Lung (tissue), 16 donors: ENCODE data around the gene SFT2D1. TPM values are rescaled to one million over a fixed set of nuclear protein-coding genes. Genes with fewer than 3 reads are reported as not detected.

Source experiments
- ATAC-seq: fragments of 200-7000 bp; cut with Tn5 transposase; one replicate; pipeline ENCODE4 v1.9.1; 2020; ENCODE audit warnings: moderate number of reproducible peaks; ENCODE audit not compliant: insufficient read depth, low FRiP score
- DNase-seq, 3 donors: peaks; one replicate each; pipeline ENCODE4 v3.0.0-alpha.2; 2013 to 2017
- H3K27ac ChIP-seq, 2 donors: one replicate each; pipeline ENCODE4 v1.5.1; 2013; ENCODE audit warnings: mild to moderate bottlenecking in 2 of 2, moderate library complexity in 2 of 2, control low read depth in 1 of 2, inconsistent platforms in 1 of 2, low read depth in 1 of 2, low read length in 1 of 2
- H3K27me3 ChIP-seq, 3 donors: one replicate each; pipeline ENCODE4 v1.5.1; 2013; ENCODE audit warnings: low read length in 2 of 3; ENCODE audit not compliant: control insufficient read depth in 3 of 3, insufficient read depth in 3 of 3
- H3K36me3 ChIP-seq, 4 donors: one replicate each; pipeline ENCODE4 v1.5.1; 2013; ENCODE audit warnings: low read length in 4 of 4, mild to moderate bottlenecking in 1 of 4, moderate library complexity in 1 of 4; ENCODE audit not compliant: control insufficient read depth in 4 of 4, insufficient read depth in 4 of 4
- H3K4me1 ChIP-seq, 5 donors: one replicate each; pipeline ENCODE4 v1.5.1; 2013; ENCODE audit warnings: low read length in 5 of 5, mild to moderate bottlenecking in 2 of 5, moderate library complexity in 1 of 5; ENCODE audit not compliant: control insufficient read depth in 5 of 5, insufficient read depth in 5 of 5
- H3K4me3 ChIP-seq: one replicate; pipeline ENCODE4 v1.5.1; 2013; ENCODE audit warnings: mild to moderate bottlenecking, control low read depth, moderate library complexity
- H3K9ac ChIP-seq, 2 donors: one replicate each; pipeline ENCODE4 v1.5.1; 2013; ENCODE audit warnings: low read length in 2 of 2, control low read depth in 1 of 2; ENCODE audit not compliant: insufficient read depth in 1 of 2
- H3K9me3 ChIP-seq, 4 donors: one replicate each; pipeline ENCODE4 v1.5.1; 2013; ENCODE audit warnings: low read length in 3 of 4, mild to moderate bottlenecking in 1 of 4, moderate library complexity in 1 of 4; ENCODE audit not compliant: control insufficient read depth in 4 of 4, insufficient read depth in 3 of 4
- WGBS, 2 donors: extraction: QIAGEN DNeasy Blood & Tissue Kit; methylation state at CpG; one replicate each; pipeline ENCODE4 v1.1.7; 2013; 5-methylcytosine and 5-hydroxymethylcytosine counted together
- long read RNA-seq, 5 donors: transcript quantifications; one replicate each; lab custom pipeline, GENCODE V29; 2026
- polyA plus RNA-seq, 2 donors: library from polyadenylated mRNA; stranded (reverse); fragments of 200-250 nt; gene quantifications; one replicate each; pipeline ENCODE4 v1.2.1, GENCODE V29; 2013
- total RNA-seq, 2 donors: library from RNA; depleted of rRNA in 1 of 2; stranded (reverse); fragments of >200 nt in 1 of 2; gene quantifications; one replicate each; pipeline ENCODE4 v1.2.1, GENCODE V29; 2014 to 2021
- TF ChIP-seq, protein P1 (sequence below): IDR thresholded peaks from 2 replicates; pipeline ENCODE4 v1.5.1; 2012; ENCODE audit warnings: mild to moderate bottlenecking; ENCODE audit errors: control extremely low read depth, extremely low read depth
- donor health status: control.
- donor health status: control.
- donor health status: Bipolar disorder and iron deficiency.
- donor health status: healthy.
- donor health status: DM: yes; HTN: yes; CAD: no.

The SFT2D1 gene
- total RNA-seq (10 to 100 TPM; 40.8 to 47.0 TPM), polyA plus RNA-seq (10 to 100 TPM; 70.5 to 81.2 TPM)
- long read RNA-seq, donor 1, transcript SFT2D1-201 (8 exons, 1,079 nt), result major isoform, 38 of 62 reads
- long read RNA-seq, donor 1, transcript SFT2D1-203 (2 exons, 2,061 nt), result minor isoform, 6 of 62 reads
- long read RNA-seq, donor 1, partial matches to known transcripts, result 9 of 62 reads
- long read RNA-seq, donor 1, other reads (novel, unspliced or antisense), result 9 of 62 reads
- long read RNA-seq, donor 2, transcript SFT2D1-201 (8 exons, 1,079 nt), result major isoform, 8 of 22 reads
- long read RNA-seq, donor 2, partial matches to known transcripts, result 8 of 22 reads
- long read RNA-seq, donor 2, other reads (novel, unspliced or antisense), result 5 of 22 reads
- long read RNA-seq, donor 3, transcript SFT2D1-201 (8 exons, 1,079 nt), result major isoform, 19 of 28 reads
- long read RNA-seq, donor 3, partial matches to known transcripts, result 5 of 28 reads
- long read RNA-seq, donor 3, other reads (novel, unspliced or antisense), result 0 of 28 reads
- long read RNA-seq, donor 4, transcript SFT2D1-201 (8 exons, 1,079 nt), result major isoform, 14 of 29 reads
- long read RNA-seq, donor 4, partial matches to known transcripts, result 13 of 29 reads
- long read RNA-seq, donor 4, other reads (novel, unspliced or antisense), result 0 of 29 reads
- long read RNA-seq, donor 5, transcript SFT2D1-201 (8 exons, 1,079 nt), result major isoform, 38 of 68 reads
- long read RNA-seq, donor 5, partial matches to known transcripts, result 16 of 68 reads
- long read RNA-seq, donor 5, other reads (novel, unspliced or antisense), result 12 of 68 reads

- 0 to 1% methylated on average over 65 to 73 of the region's 73 CpGs for whole genome bisulfite sequencing, 2 donors
- no peaks in the 10 kb centered on the region for H3K9me3 ChIP-seq
- ATAC-seq (peak; percentile 94), DNase-seq (peak; percentile 91 to 93 (median 92))
- no peaks in the 10 kb centered on the region for H3K27me3 ChIP-seq
- peak within 1 kb of the TSS; percentile 90 to 95 for H3K9ac ChIP-seq
- TF ChIP-seq, protein P1, sequence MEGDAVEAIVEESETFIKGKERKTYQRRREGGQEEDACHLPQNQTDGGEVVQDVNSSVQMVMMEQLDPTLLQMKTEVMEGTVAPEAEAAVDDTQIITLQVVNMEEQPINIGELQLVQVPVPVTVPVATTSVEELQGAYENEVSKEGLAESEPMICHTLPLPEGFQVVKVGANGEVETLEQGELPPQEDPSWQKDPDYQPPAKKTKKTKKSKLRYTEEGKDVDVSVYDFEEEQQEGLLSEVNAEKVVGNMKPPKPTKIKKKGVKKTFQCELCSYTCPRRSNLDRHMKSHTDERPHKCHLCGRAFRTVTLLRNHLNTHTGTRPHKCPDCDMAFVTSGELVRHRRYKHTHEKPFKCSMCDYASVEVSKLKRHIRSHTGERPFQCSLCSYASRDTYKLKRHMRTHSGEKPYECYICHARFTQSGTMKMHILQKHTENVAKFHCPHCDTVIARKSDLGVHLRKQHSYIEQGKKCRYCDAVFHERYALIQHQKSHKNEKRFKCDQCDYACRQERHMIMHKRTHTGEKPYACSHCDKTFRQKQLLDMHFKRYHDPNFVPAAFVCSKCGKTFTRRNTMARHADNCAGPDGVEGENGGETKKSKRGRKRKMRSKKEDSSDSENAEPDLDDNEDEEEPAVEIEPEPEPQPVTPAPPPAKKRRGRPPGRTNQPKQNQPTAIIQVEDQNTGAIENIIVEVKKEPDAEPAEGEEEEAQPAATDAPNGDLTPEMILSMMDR, result no peak
- H3K4me1 ChIP-seq, result peaks cover 3 to 22% (median 13%) of the 10 kb centered on the region in 5 donors
- peak within 1 kb of the TSS; percentile 93 to 99 for H3K27ac ChIP-seq
- H3K36me3 ChIP-seq, result peaks cover 0 to 7% (median 1%) of the 10 kb centered on the region in 4 donors
- peak within 1 kb of the TSS; percentile 99 for H3K4me3 ChIP-seq
Observed at GRCh38 chr6:166342349-166343149, at the start of gene SFT2D1. TSS of gene SFT2D1 (minus strand) at chr6:166342545. CDS start at chr6:166342481, 64 bp downstream.

GRCh38 chr6:166389119-166389518 lies 46.8 kb upstream of the SFT2D1 start:
- Histone ChIP-seq H3K27me3 (peaks cover 0 to 1% (median 0%) of the 10 kb centered on the region in 3 donors), H3K4me3 (no peak overlapping the region), H3K36me3 (no peaks in the 10 kb centered on the region), H3K4me1 (peaks cover 0 to 3% (median 0%) of the 10 kb centered on the region in 5 donors), H3K27ac (no peak overlapping the region), H3K9me3 (no peaks in the 10 kb centered on the region), H3K9ac (no peak overlapping the region)
- WGBS, 2 donors, result 23 to 33% methylated on average over 3 of the region's 3 CpGs
- ATAC-seq (no peak), DNase-seq (no peak)
- TF ChIP-seq, protein P1, result no peak

DNA sequence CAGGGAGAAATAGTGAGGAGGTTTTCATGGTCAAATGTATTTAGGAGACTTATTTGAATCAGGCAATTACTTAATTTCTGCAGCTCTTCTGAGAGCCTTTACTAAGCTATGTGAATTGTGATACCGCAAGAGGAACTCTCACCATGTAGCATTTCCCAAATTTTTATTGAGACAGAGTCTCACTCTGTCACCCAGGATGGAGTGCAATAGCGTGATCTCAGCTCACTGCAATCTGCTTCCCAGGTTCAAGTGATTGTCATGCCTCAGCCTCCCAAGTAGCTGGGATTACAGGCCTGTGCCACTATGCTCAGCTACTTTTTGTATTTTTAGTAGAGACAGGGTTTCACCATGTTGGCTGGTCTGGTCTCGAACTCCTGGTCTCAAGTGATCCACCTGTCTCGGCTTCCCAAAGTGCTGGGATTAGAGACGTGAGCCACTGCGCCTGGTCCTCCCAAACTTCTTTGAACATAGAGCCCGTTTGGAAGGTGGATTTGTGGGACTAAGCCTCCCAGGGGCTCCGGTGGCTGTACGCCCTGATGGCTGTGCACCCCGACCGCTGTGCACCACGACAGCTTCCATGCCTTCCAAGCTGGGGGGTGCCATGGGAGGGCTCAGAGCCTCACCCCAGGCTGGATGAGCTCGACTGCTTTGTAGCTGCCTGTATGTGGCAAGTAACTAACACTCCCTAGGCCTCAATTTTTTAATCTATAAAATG lies 46.1 kb upstream of the SFT2D1 start:
- ATAC-seq, result no peak
- no peaks in the 10 kb centered on the region for H3K9me3 ChIP-seq
- peak overlapping the region in 1 of 2 donors; percentile 49 for H3K27ac ChIP-seq
- no peak overlapping the region for H3K9ac ChIP-seq
- DNase-seq, result no peak
- H3K4me3 ChIP-seq, result no peak overlapping the region
- no peaks in the 10 kb centered on the region for H3K36me3 ChIP-seq
- TF ChIP-seq, protein P1, result no peak
- WGBS, 2 donors, result 81 to 89% methylated on average over 13 of the region's 13 CpGs
- peaks cover 0 to 3% (median 0%) of the 10 kb centered on the region in 5 donors for H3K4me1 ChIP-seq
- no peaks in the 10 kb centered on the region for H3K27me3 ChIP-seq
